HepG2 (cell line): ENCODE measurements around the gene ZCCHC9. TPM values are rescaled to one million over a fixed set of nuclear protein-coding genes. Genes with fewer than 3 reads are reported as not detected.

Experiments used
- ARNTL ChIP-seq: sonication (generic); formaldehyde crosslinking; IDR thresholded peaks from 2 replicates; pipeline ENCODE4 v1.4.0; 2020; ENCODE audit warnings: mild to moderate bottlenecking, missing genetic modification reagents
- CHCHD3 ChIP-seq: sonication (generic); formaldehyde crosslinking; IDR thresholded peaks from 2 replicates; pipeline ENCODE4 v1.8.0; 2022; ENCODE audit warnings: mild to moderate bottlenecking, missing genetic modification reagents, moderate library complexity
- DBP ChIP-seq: sonication (generic); formaldehyde crosslinking; IDR thresholded peaks from 2 replicates; pipeline ENCODE4 v1.4.0; 2020; ENCODE audit warnings: missing genetic modification reagents; ENCODE audit errors: not compliant biosample characterization
- DR1 ChIP-seq: sonication (generic); formaldehyde crosslinking; IDR thresholded peaks from 2 replicates; pipeline ENCODE4 v1.8.0; 2021; ENCODE audit warnings: mild to moderate bottlenecking, missing genetic modification reagents, inconsistent platforms
- MLX ChIP-seq: IDR thresholded peaks from 2 replicates; pipeline ENCODE4 v1.6.1; 2016
- NFE2 ChIP-seq: sonication (generic); formaldehyde crosslinking; IDR thresholded peaks from 2 replicates; pipeline ENCODE4 v1.4.0; 2020; ENCODE audit warnings: missing genetic modification reagents
- NONO ChIP-seq, 2 experiments: fragments of 450-650 bp in 1 of 2; sonication (generic) in 1 of 2; formaldehyde crosslinking in 1 of 2; IDR thresholded peaks in 1 of 2; conservative IDR thresholded peaks in 1 of 2; 2 replicates each; pipeline versions ENCODE4 v1.6.1 to v1.8.0; 2017 to 2022; ENCODE audit warnings: mild to moderate bottlenecking in 1 of 2, missing genetic modification reagents in 1 of 2, moderate library complexity in 1 of 2
- SALL1 ChIP-seq: sonication (generic); formaldehyde crosslinking; IDR thresholded peaks from 2 replicates; pipeline ENCODE4 v1.8.0; 2022; ENCODE audit warnings: mild to moderate bottlenecking, missing genetic modification reagents
- SMARCC2 ChIP-seq: fragments of 450-650 bp; IDR thresholded peaks from 2 replicates; pipeline ENCODE4 v1.6.1; 2017; ENCODE audit warnings: antibody characterized with exemption, mild to moderate bottlenecking
- SYNCRIP ChIP-seq: fragments of 200-400 bp; formaldehyde crosslinking; IDR thresholded peaks from 2 replicates; pipeline ENCODE4 v1.6.1; 2018; ENCODE audit warnings: mild to moderate bottlenecking, low read depth, low read length; ENCODE audit not compliant: insufficient read depth
- ZNF335 ChIP-seq: sonication (generic); formaldehyde crosslinking; IDR thresholded peaks from 2 replicates; pipeline ENCODE4 v1.4.0; 2020; ENCODE audit warnings: missing genetic modification reagents
- ZNF589 ChIP-seq: sonication (generic); formaldehyde crosslinking; conservative IDR thresholded peaks from 2 replicates; pipeline ENCODE4 v1.8.0; 2022; ENCODE audit warnings: mild to moderate bottlenecking, moderate library complexity, missing genetic modification reagents
- ZNF747 ChIP-seq: sonication (generic); formaldehyde crosslinking; IDR thresholded peaks from 2 replicates; pipeline ENCODE4 v1.8.1; 2023; ENCODE audit warnings: missing genetic modification reagents, mild to moderate bottlenecking, borderline replicate concordance
- ZNF777 ChIP-seq: sonication (generic); formaldehyde crosslinking; IDR thresholded peaks from 2 replicates; pipeline ENCODE4 v1.4.0; 2020; ENCODE audit warnings: missing genetic modification reagents
- ZNF784 ChIP-seq: sonication (generic); formaldehyde crosslinking; IDR thresholded peaks from 2 replicates; pipeline ENCODE4 v1.5.1; 2020; ENCODE audit warnings: missing genetic modification reagents, mild to moderate bottlenecking, borderline replicate concordance
- polyA plus RNA-seq, 8 experiments: library from polyadenylated mRNA; depleted of rRNA in 3 of 8; stranded (reverse) in 7 of 8; unstranded in 1 of 8; fragments of >200 nt; fragmentation: Illumina TruSeq in 4 of 8; extraction: Trizol in 4 of 8; gene quantifications; 2 replicates each; pipeline versions ENCODE4 v1.2.1 to v1.2.3, GENCODE V29; 2011 to 2016; ENCODE audit warnings: low read depth in 4 of 8, missing spikeins in 1 of 8, mixed read lengths in 1 of 8; ENCODE audit not compliant: insufficient read depth in 1 of 8
- total RNA-seq, 5 experiments: library from RNA; depleted of rRNA; stranded (reverse); fragments of >200 nt; fragmentation: Illumina TruSeq; extraction: Trizol; gene quantifications; 2 replicates each; pipeline ENCODE4 v1.2.3, GENCODE V29; 2016; ENCODE audit warnings: low read depth in 1 of 5
- TF ChIP-seq, protein P1 (sequence below): sonication (generic); formaldehyde crosslinking; IDR thresholded peaks from 2 replicates; pipeline ENCODE4 v1.9.0; 2021; ENCODE audit warnings: mild to moderate bottlenecking, missing genetic modification reagents
- TF ChIP-seq, protein P2 (sequence below): IDR thresholded peaks from 2 replicates; pipeline ENCODE4 v1.6.1; 2016; ENCODE audit warnings: missing biosample characterization, missing genetic modification reagents, low read depth

ZCCHC9 gene
- total and polyA plus RNA-seq, 2 of the 13 experiments (the other 11 are each of a cell fraction or from before 2014, with no cell fraction given): 28.7 to 52.5 TPM

- TF ChIP-seq SMARCC2: no peak
- TF ChIP-seq SALL1: peak; percentile 91
- TF ChIP-seq NONO (IDR thresholded peaks at IDR 0.05): no peak
- peak; percentile 93 for TF ChIP-seq NONO (CRISPR knock-in tag; conservative IDR thresholded peaks at IDR 0.05)
- TF ChIP-seq ARNTL (CRISPR knock-in tag): peak; percentile 49; the same call in 1 of the 2 replicates
- TF ChIP-seq CHCHD3: no peak; the same call in 1 of the 2 replicates
- TF ChIP-seq, protein P1, sequence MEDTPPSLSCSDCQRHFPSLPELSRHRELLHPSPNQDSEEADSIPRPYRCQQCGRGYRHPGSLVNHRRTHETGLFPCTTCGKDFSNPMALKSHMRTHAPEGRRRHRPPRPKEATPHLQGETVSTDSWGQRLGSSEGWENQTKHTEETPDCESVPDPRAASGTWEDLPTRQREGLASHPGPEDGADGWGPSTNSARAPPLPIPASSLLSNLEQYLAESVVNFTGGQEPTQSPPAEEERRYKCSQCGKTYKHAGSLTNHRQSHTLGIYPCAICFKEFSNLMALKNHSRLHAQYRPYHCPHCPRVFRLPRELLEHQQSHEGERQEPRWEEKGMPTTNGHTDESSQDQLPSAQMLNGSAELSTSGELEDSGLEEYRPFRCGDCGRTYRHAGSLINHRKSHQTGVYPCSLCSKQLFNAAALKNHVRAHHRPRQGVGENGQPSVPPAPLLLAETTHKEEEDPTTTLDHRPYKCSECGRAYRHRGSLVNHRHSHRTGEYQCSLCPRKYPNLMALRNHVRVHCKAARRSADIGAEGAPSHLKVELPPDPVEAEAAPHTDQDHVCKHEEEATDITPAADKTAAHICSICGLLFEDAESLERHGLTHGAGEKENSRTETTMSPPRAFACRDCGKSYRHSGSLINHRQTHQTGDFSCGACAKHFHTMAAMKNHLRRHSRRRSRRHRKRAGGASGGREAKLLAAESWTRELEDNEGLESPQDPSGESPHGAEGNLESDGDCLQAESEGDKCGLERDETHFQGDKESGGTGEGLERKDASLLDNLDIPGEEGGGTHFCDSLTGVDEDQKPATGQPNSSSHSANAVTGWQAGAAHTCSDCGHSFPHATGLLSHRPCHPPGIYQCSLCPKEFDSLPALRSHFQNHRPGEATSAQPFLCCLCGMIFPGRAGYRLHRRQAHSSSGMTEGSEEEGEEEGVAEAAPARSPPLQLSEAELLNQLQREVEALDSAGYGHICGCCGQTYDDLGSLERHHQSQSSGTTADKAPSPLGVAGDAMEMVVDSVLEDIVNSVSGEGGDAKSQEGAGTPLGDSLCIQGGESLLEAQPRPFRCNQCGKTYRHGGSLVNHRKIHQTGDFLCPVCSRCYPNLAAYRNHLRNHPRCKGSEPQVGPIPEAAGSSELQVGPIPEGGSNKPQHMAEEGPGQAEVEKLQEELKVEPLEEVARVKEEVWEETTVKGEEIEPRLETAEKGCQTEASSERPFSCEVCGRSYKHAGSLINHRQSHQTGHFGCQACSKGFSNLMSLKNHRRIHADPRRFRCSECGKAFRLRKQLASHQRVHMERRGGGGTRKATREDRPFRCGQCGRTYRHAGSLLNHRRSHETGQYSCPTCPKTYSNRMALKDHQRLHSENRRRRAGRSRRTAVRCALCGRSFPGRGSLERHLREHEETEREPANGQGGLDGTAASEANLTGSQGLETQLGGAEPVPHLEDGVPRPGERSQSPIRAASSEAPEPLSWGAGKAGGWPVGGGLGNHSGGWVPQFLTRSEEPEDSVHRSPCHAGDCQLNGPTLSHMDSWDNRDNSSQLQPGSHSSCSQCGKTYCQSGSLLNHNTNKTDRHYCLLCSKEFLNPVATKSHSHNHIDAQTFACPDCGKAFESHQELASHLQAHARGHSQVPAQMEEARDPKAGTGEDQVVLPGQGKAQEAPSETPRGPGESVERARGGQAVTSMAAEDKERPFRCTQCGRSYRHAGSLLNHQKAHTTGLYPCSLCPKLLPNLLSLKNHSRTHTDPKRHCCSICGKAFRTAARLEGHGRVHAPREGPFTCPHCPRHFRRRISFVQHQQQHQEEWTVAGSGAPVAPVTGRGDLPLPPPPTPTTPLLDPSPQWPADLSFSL (CRISPR knock-in tag): peak; percentile 14; the same call in 1 of the 2 replicates
- TF ChIP-seq ZNF784 (CRISPR knock-in tag): no peak
- no peak for TF ChIP-seq SYNCRIP
- peak; percentile 50 for TF ChIP-seq DBP (CRISPR knock-in tag)
- TF ChIP-seq DR1 (CRISPR knock-in tag): peak; percentile 90
- TF ChIP-seq ZNF777 (CRISPR knock-in tag): peak; percentile 80; the same call in 1 of the 2 replicates
- peak; percentile 67 for TF ChIP-seq ZNF335 (CRISPR knock-in tag)
- TF ChIP-seq, protein P2, sequence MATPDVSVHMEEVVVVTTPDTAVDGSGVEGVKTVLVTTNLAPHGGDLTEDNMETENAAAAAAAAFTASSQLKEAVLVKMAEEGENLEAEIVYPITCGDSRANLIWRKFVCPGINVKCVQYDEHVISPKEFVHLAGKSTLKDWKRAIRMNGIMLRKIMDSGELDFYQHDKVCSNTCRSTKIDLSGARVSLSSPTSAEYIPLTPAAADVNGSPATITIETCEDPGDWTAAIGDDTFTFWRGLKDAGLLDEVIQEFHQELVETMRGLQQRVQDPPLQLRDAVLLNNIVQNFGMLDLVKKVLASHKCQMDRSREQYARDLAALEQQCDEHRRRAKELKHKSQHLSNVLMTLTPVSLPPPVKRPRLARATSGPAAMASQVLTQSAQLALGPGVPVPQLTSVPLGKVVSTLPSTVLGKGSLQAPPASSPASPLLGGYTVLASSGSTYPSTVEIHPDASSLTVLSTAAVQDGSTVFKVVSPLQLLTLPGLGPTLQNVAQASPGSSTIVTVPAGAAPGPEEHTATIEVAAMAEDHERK: peak; percentile 89
- no peak for TF ChIP-seq MLX
- TF ChIP-seq ZNF747: no peak; the same call in 1 of the 2 replicates
- TF ChIP-seq NFE2 (CRISPR knock-in tag): no peak
- no peak for TF ChIP-seq ZNF589 (CRISPR knock-in tag)
Observed at GRCh38 chr5:81301271-81302015, at the start of gene ZCCHC9 (continued).
